ENCODE measurements around the gene SERPINB6.
"Not testable (repeated sequence)": the region's sequence is repeated elsewhere in the genome, so short reads cannot be mapped to it uniquely, and the experiment has no call there.

Gene SERPINB6

GRCh38 chr6:2971420-2972218 is at the start of gene SERPINB6:
Gene SERPINB6 (minus strand): TSS chr6:2971567. CDS start chr6:2959332, 12,235 bp downstream.
- peak; percentile 70 for DNase-seq

- no peak for DNase-seq
Observed at GRCh38 chr6:3019749-3020320, 48.5 kb upstream of the SERPINB6 start.

DNA sequence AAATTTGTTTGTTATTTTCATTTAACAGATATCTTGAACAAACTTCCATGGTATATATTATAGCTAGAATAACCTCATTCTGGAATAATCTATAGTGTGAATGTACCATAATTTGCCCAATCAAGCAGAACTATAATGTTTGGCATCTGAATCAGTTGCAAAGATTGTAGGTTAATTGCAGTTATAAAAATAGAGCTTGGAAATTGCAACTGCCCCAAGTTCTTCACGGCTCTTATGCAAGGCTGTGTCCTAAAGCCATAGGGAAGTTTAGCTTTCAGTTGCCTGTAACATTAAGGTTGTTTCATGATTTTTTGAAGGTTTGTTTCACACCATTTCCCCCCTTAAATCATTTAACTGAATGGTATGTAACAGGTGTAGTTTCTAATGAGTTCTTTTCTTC is 47.7 kb upstream of the SERPINB6 start:
- DNase-seq, result no peak

GRCh38 chr6:3017304-3017703 is 45.9 kb upstream of the SERPINB6 start:
- no peak for DNase-seq

DNA sequence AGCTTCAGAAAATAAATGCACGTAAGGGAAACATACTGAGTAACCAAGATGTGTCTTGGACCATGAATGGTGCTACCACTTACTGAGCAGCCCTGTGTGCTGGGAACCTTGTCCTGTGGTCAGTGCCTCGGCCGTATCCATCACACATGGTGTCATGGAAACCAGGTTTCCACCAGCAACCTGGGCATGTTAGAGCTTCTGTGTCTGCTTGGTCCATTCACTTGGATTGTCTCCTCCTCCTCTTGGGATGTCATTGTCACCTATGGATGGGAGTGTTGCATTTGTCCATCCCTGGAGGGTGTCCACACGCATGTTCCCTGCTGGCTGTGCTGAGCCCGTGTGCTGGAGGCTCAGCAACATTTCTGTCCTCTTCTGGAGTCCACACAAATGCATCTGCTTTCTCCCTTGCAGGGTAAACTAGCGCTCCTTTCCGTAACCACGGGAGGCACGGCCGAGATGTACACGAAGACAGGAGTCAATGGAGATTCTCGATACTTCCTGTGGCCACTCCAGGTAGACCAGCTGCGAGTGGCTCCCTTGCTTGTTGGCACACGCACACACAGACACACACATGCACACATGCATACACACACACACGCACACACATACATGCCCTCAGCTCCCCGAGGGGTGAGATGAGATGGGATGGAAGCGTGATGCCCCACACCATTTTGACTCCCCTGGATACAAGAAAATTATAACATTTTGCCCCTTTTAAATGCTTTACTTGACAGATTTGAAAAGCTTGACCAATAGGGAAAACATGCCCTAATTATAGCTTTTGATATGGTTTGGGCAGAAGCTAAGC is 45.3 kb upstream of the SERPINB6 start:
- DNase-seq, result no peak

DNA sequence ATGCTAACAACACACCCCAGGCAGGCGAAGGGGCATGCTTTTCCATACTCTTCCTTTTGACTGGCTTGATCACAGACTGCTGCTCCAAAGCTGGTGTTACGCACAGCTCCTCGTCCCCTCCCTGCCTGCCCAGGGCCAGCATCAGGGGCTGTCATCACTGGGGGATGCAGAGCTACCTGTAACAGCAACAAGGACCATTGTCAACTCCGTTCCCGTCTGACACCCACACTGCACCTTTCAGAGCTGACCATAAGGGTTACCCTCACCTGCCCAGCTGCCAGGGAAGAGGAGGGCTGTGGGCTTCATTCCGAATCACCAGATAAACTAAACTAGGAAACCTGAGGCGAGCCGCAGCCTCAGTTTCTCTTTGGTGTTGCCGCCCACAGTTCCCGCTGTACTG is 43.8 kb upstream of the SERPINB6 start:
- no peak for DNase-seq

- DNase-seq, result no peak
Observed at GRCh38 chr6:3014675-3015066, 43.3 kb upstream of the SERPINB6 start.

- DNase-seq, result no peak
Observed at GRCh38 chr6:3013901-3014674, 42.7 kb upstream of the SERPINB6 start.

DNA sequence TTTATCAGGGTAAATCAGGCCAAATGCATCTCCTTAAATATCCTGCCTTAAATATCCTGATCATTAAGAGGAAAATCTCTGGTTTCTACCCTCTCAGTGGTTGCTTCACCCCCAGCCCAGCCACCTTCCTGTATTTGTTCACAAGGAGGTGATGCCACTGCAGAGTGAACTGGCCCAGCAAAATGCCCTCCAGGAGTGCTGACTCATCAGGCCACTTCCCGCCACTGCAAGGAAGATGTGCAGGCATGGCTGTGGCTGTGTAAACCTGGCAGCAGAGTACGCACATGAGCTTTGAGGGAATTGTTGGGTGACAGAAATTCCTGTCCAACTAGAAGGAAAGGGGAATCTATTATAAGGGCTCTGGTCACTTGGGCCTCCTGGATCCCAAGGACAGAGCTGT is 42.1 kb upstream of the SERPINB6 start:
- DNase-seq, result no peak

DNA sequence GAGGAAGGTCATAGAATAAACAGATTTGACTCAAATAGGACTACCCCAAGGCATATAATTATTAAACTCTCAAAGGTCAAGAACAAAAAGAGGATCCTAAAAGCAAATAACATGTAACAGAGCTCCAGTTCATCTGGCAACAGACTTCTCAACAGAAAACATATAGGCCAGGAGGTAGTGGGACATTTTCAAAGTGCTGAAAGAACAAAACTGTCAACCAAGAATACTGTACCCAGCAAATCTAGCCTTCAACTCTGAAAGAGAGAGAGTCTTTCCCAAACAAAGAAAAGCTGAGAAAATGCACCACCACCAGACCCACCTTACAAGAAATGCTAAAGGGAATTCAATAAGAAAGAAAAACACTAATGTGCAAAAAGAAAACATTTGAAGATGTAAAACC is 40.2 kb upstream of the SERPINB6 start:
- no peak for DNase-seq

DNA sequence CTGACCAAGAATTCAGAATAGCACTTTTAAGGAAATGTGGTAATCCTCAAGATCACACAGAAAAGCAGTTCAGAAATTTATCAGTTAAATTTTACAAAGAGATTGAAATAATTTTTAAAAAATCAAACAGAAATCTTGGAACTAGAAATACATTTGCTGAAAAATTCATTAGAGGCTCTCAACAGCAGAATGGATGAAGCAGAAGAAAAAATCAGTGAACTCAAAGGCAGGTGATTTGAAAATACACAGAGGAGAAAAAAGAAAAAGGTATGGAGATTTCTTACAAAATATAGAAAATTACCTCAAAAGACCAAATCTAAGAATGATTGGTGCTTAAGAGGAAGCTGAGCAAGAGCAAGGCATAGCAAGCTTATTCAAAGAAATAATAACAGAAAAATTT is 39.8 kb upstream of the SERPINB6 start:
- DNase-seq, result no peak

DNA sequence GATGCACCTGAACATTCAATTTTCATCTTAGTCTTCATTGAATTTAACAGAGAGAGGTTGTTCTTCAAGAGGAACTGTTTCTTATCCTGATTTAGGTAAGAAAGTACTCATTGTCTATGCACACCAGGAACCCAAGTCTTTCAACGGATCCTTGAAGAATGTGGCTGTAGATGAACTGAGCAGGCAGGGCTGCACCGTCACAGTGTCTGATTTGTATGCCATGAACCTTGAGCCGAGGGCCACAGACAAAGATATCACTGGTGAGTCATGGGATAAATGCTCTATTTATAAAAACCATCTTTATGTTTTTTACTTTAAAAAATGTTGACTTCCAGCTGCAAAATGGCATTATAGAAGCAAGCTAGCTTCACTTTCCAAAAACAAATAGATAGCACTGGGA is 38.6 kb upstream of the SERPINB6 start:
- no peak for DNase-seq

DNA sequence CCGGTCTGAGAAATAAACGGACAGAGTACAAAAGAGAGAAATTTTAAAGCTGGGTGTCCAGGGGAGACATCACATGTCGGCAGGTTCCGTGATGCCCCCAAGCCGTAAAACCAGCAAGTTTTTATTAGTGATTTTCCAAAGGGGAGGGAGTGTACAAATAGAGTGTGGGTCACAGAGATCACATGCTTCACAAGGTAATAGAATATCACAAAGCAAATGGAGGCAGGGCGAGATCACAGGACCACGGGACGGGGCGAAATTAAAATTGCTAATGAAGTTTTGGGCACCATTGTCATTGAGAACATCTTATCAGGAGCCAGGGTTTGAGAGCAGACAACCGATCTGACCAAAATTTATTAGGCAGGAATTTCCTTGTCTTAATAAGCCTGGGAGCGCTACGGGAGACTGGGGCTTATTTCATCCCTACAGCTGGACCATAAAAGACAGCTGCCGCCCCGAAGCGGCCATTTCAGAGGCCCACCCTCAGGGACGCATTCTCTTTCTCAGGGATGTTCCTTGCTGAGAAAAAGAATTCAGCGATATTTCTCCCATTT is 37.4 kb upstream of the SERPINB6 start:
- not testable (repeated sequence) for DNase-seq

GRCh38 chr6:3007571-3007970 is 36.2 kb upstream of the SERPINB6 start:
- DNase-seq, result no peak

- DNase-seq, result no peak
Observed at GRCh38 chr6:3006476-3006875, 35.1 kb upstream of the SERPINB6 start.

DNA sequence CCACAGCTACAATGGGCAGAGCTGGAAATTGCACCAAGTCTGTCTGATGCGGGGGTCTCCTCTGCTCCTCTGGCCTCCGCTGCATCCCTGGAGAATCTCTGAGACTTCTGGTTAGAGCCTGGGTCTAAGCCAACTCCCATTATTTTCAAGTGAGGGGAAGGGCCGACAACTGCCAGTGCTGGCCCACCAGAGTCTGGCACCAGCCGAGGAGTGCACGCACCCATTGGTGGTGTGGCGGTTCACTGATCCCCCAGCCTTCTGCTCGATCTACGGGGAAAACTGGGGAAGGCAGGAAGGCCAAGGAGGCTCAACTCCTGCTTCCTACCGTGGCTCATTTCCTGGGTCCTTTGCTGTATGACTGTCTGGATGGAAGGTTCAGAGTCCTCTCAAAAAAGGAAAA is 34.5 kb upstream of the SERPINB6 start:
- DNase-seq, result no peak

GRCh38 chr6:3005077-3005476 is 33.7 kb upstream of the SERPINB6 start:
- no peak for DNase-seq

GRCh38 chr6:3003226-3003625 is 31.9 kb upstream of the SERPINB6 start:
- DNase-seq, result not testable (repeated sequence)

DNA sequence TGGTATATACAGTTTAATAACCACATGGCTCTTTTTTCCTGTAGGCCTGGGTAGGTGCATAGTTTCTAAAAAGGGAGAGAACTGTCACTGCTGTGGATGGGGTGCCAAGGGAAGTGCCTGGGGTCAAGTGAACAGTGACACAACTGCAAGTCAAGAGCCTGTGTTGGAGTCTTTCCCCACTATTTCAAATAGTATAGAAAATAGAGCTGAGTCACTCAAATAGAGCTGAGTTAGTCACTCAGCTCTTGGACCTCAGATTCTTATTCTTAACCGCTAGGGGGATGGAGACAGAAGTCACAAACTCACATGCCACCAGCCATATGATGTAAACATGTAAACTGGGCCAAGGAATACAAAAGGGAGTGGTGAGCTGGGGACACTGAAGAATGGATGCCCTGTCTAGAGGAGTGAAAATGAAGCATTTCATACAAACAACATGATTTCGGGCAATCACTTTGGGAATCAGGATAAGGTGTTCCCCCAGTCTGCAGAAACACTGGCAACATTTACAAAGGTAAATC is 30.5 kb upstream of the SERPINB6 start:
- DNase-seq, result peak; percentile 81

DNA sequence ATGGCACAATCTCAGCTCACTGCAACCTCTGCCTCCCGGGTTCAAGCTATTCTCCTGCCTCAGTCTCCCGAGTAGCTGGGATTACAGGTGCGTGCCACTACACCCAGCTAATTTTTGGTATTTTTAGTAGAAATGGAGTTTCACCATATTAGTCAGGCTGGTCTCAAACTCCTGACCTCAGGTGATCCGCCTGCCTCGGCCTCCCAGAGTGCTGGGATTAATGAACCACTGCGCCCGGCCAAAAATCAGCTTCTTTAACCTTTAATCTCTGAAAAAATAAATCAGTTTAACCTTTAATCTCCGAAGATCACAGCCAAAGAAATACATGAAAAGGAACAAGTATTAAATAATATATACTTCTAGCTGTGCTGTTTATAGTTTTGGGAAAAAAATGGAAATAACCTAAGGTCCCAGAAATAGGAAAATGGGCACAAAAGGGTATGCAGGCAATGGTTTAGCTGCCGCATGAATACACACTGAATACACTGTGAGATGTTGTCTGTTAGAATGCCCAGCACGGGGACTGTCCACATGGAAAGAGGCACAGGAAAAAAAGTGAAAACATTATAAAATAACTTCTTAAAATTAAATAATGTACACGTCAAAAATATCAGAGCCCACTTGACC is 29.9 kb upstream of the SERPINB6 start:
- DNase-seq, result no peak

DNA sequence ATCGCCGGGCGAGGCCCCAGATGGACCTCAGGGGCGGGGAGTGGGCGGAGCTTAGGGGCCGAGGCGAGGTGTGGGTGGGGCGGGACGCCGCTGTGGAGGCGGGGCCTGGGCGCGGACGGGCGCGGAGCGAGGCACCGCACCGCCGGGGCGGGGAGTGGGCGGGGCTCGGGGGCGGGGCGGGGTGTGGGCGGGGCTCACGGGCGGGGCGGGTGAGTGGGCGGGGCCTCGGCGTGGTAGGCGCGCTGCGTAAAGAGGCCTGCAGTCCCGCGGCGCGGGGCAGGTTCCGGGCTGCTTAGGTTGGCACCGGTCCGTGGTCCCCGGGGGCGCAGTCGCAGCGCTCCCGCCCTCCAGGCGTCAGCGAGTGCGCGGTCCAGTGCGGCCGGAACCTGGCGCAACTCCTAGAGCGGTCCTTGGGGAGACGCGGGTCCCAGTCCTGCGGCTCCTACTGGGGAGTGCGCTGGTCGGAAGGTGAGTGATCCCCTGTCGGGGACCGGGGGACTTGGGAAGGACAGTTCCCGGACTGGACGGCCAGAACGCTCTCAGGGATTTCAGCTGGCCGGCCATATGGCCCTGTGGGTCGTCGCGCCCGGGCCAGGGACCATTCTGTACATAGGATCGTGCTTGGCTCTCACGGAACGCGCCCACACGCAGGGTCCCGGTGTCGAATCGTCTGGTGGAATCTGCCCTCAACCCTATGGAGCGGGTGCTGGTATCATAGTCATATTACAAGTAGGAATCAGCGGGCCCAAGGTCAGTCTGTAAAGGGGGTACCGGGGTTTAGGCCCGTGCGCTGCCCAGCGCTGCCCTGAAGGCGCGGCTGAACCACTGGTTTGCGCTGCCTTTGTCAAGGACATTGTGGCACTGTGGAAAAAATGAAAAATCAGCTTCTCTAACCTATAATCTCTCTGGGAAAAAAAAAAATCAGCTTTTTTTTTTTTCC is 28.5 kb upstream of the SERPINB6 start, which contains the start of gene NQO2:
TSS of gene NQO2 (plus strand) at position 277 of the 940 bp plus-strand sequence. CDS start 6,659 bp downstream, outside the sequence.
- peak; percentile 95 for DNase-seq
